Loucy (cell line): ENCODE data around the gene PLPP3.

Experiments
- EZH2phosphoT487 ChIP-seq: fragments of 200-600 bp; IDR thresholded peaks from 2 replicates; pipeline ENCODE4 v1.6.1; 2018; ENCODE audit warnings: antibody characterized with exemption, mild to moderate bottlenecking, moderate library complexity, borderline replicate concordance
- TF ChIP-seq, protein P1 (sequence below): fragments of 200-600 bp; sonication (generic); conservative IDR thresholded peaks from 2 replicates; pipeline ENCODE4 v1.5.1; 2014; ENCODE audit warnings: mild to moderate bottlenecking, antibody characterized with exemption, low read length

DNA sequence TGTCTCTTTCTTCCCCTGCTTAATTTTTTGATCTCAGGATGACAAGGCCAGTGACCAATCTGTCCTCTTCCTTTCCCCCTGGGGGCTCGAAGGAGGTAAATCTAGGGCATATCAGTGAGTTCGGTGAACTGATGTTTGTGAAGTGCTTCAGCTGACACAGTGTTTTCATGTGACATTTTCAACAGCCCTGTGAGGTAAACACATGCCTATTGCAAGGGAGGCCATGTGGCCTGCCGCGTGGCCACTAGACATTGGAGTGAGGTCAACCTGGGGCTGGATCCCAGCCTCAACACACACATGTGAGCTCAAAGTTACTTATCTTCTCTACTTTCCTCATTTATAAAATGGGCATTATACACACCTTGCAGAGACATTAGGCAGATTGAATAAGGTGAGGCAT is 126.3 kb downstream of the PLPP3 start:
- TF ChIP-seq, protein P1, sequence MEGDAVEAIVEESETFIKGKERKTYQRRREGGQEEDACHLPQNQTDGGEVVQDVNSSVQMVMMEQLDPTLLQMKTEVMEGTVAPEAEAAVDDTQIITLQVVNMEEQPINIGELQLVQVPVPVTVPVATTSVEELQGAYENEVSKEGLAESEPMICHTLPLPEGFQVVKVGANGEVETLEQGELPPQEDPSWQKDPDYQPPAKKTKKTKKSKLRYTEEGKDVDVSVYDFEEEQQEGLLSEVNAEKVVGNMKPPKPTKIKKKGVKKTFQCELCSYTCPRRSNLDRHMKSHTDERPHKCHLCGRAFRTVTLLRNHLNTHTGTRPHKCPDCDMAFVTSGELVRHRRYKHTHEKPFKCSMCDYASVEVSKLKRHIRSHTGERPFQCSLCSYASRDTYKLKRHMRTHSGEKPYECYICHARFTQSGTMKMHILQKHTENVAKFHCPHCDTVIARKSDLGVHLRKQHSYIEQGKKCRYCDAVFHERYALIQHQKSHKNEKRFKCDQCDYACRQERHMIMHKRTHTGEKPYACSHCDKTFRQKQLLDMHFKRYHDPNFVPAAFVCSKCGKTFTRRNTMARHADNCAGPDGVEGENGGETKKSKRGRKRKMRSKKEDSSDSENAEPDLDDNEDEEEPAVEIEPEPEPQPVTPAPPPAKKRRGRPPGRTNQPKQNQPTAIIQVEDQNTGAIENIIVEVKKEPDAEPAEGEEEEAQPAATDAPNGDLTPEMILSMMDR, result no peak
- TF ChIP-seq EZH2phosphoT487, result no peak
